ENCODE results near the gene BRPF1. TPM values are rescaled to one million over a fixed set of nuclear protein-coding genes. Genes with fewer than 3 reads are reported as not detected.

BRPF1 gene
- total RNA-seq, 2 experiments from 2014 or later = 31.5 to 31.9 TPM

DNA sequence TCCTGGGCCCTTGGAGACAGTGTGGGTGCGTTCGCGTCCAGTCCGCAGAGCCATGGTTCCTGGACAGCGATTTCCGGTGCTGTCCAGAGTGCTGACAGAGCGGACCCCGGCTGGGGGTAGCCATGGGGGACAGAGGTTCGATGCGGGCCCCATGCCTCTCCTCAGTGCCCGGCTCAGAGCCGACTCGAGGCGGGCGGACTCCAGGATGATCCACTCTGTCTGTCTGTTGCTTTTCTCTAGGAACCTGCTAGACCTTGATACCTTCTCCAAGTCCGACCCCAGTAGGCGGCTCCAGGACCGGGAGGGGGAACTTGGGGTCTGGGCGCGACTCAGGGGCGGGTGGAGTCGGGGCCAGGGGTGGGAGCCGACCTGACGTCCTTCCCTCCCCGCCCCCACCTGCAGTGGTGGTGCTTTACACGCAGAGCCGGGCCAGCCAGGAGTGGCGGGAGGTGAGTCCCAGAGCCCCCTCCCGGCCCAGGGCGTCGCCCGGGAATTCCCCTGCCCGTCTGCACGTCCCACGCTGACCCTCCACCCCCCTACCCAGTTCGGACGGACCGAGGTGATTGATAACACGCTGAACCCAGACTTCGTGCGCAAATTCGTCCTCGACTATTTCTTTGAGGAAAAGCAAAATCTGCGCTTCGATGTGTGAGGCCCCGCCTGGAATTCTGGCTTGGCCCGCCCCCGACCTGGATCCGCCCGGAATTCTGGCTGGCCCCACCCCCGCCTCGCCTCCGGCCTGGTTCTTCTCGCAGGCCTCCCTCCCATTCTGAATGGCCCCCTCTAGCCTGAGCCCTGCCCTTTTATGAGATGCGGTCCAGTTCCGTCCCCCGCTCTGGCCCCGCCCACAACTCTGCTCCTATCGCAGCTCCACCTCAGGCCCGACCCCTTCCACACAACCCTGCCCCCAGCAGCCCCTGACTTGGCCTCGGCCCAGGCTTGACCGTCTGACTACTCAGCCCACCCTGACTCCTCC lies 26.9 kb upstream of the BRPF1 start:
- no TSS peak for BruUV-seq (replicated peaks)
- H3K27ac ChIP-seq (ENCODE audit: low read depth, low read length, poor library complexity, severe bottlenecking) = no peak overlapping the region
- H3K79me2 ChIP-seq (ENCODE audit: insufficient read depth, low read depth, low read length) = no peaks in the 10 kb centered on the region
- no peak overlapping the region for H3K4me3 ChIP-seq (ENCODE audit: low read depth, low read length, poor library complexity, severe bottlenecking)
- H3K4me1 ChIP-seq (ENCODE audit: insufficient read depth, low read length, poor library complexity, severe bottlenecking) = no peaks in the 10 kb centered on the region
- intact Hi-C loops (cut with micrococcal nuclease; ENCODE audit: unreplicated experiment) = no loop called here
- H2AFZ ChIP-seq (ENCODE audit: low read length) = no peak overlapping the region
- no peak overlapping the region for H3K4me2 ChIP-seq (ENCODE audit: low read length)
- no peaks in the 10 kb centered on the region for H3K36me3 ChIP-seq (ENCODE audit: insufficient read depth, low read length)
- TF ChIP-seq, protein P1, sequence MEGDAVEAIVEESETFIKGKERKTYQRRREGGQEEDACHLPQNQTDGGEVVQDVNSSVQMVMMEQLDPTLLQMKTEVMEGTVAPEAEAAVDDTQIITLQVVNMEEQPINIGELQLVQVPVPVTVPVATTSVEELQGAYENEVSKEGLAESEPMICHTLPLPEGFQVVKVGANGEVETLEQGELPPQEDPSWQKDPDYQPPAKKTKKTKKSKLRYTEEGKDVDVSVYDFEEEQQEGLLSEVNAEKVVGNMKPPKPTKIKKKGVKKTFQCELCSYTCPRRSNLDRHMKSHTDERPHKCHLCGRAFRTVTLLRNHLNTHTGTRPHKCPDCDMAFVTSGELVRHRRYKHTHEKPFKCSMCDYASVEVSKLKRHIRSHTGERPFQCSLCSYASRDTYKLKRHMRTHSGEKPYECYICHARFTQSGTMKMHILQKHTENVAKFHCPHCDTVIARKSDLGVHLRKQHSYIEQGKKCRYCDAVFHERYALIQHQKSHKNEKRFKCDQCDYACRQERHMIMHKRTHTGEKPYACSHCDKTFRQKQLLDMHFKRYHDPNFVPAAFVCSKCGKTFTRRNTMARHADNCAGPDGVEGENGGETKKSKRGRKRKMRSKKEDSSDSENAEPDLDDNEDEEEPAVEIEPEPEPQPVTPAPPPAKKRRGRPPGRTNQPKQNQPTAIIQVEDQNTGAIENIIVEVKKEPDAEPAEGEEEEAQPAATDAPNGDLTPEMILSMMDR (conservative IDR thresholded peaks at IDR 0.05; ENCODE audit: low read length) = no peak
- no peak for TF ChIP-seq EZH2phosphoT487 (IDR thresholded peaks at IDR 0.05; ENCODE audit: borderline replicate concordance, low read depth, low read length)
- no peak for DNase-seq (ENCODE audit: low spot score)
- CTCF ChIA-PET (ENCODE audit: unreplicated experiment) = no interaction called here
- POLR2A ChIA-PET = no interaction called here
- H3K9me3 ChIP-seq (ENCODE audit: low read length) = no peaks in the 10 kb centered on the region
- no peaks in the 10 kb centered on the region for H4K20me1 ChIP-seq (ENCODE audit: insufficient read depth, low read length)
- no peaks in the 10 kb centered on the region for H3K9me2 ChIP-seq (ENCODE audit: insufficient read depth, low read length)

DNA sequence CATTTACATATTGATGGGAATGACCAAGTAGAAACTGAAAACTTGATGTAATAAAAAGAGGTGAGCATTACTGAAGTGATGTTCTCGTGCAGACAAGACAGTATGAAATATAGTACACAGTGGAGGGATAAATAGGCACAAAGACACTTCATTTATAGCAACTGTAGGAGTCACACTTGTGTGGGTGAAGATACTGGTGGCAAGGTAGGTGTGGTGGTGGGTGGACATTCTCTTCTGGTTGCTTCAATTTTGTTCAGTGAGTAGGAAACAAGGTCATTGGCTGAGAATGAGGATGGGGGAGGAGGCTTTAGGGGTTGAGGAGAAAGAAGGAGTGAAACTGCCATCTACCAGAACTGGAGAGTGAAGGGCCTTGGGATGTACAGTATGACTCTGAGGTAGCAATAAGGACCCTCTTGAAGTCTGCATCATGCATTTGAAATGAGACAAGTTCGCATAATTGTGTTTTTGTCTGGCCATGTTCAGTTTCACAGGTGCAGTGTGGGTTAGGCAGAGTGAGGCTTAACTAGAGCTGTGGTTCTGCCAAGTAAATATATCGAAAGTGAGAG lies 21.3 kb upstream of the BRPF1 start:
- no TSS peak for BruUV-seq (replicated peaks)
- Histone ChIP-seq H3K27ac (ENCODE audit: low read depth, low read length, poor library complexity, severe bottlenecking) (no peak overlapping the region), H3K4me2 (ENCODE audit: low read length) (no peak overlapping the region), H3K4me1 (ENCODE audit: insufficient read depth, low read length, poor library complexity, severe bottlenecking) (no peaks in the 10 kb centered on the region), H3K36me3 (ENCODE audit: insufficient read depth, low read length) (no peaks in the 10 kb centered on the region), H2AFZ (ENCODE audit: low read length) (no peak overlapping the region), H3K79me2 (ENCODE audit: insufficient read depth, low read depth, low read length) (no peaks in the 10 kb centered on the region), H4K20me1 (ENCODE audit: insufficient read depth, low read length) (no peaks in the 10 kb centered on the region), H3K4me3 (ENCODE audit: low read depth, low read length, poor library complexity, severe bottlenecking) (no peak overlapping the region), H3K9me3 (ENCODE audit: low read length) (no peaks in the 10 kb centered on the region), H3K9me2 (ENCODE audit: insufficient read depth, low read length) (no peaks in the 10 kb centered on the region)
- no peak for TF ChIP-seq EZH2phosphoT487 (IDR thresholded peaks at IDR 0.05; ENCODE audit: borderline replicate concordance, low read depth, low read length)
- TF ChIP-seq, protein P1 (conservative IDR thresholded peaks at IDR 0.05; ENCODE audit: low read length) = no peak
- POLR2A ChIA-PET = no interaction called here
- no peak for DNase-seq (ENCODE audit: low spot score)
- intact Hi-C loops (cut with micrococcal nuclease; ENCODE audit: unreplicated experiment) = no loop called here
- CTCF ChIA-PET (ENCODE audit: unreplicated experiment) = no interaction called here

DNA sequence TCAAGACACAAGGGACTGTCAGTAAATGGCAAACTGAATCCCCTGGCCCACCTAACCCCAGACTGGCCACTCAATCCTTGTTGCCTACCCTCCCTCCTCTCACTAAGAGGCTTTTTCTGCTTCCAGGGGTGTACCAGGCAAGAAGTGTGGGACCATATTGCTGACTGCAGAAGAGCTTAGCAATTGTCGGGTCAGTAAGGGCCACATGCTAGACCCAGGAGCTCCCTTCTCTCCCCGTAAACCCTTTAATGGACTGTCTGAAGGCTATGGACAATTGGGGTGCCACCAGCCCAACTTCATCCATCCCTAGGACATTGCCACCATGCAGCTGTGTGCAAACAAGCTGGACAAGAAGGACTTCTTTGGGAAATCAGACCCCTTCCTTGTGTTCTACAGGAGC lies 19.1 kb upstream of the BRPF1 start:
- CTCF ChIA-PET (ENCODE audit: unreplicated experiment) = interaction anchor here (1.0 kb wide), 1 partner anchor 23 kb away, joined by 3 read pairs; no protein-coding TSS in a partner anchor

More for the DNA sequence above, 19.1 kb upstream of the BRPF1 start:
- Histone ChIP-seq H3K9me3 (ENCODE audit: low read length) (no peaks in the 10 kb centered on the region), H3K4me1 (ENCODE audit: insufficient read depth, low read length, poor library complexity, severe bottlenecking) (no peaks in the 10 kb centered on the region), H3K36me3 (ENCODE audit: insufficient read depth, low read length) (no peaks in the 10 kb centered on the region), H3K9me2 (ENCODE audit: insufficient read depth, low read length) (no peaks in the 10 kb centered on the region), H4K20me1 (ENCODE audit: insufficient read depth, low read length) (no peaks in the 10 kb centered on the region), H3K4me3 (ENCODE audit: low read depth, low read length, poor library complexity, severe bottlenecking) (no peak overlapping the region), H3K79me2 (ENCODE audit: insufficient read depth, low read depth, low read length) (no peaks in the 10 kb centered on the region), H3K27ac (ENCODE audit: low read depth, low read length, poor library complexity, severe bottlenecking) (no peak overlapping the region), H3K4me2 (ENCODE audit: low read length) (no peak overlapping the region), H2AFZ (ENCODE audit: low read length) (no peak overlapping the region)
- no TSS peak for BruUV-seq (replicated peaks)
- no peak for TF ChIP-seq EZH2phosphoT487 (IDR thresholded peaks at IDR 0.05; ENCODE audit: borderline replicate concordance, low read depth, low read length)
- TF ChIP-seq, protein P1 (conservative IDR thresholded peaks at IDR 0.05; ENCODE audit: low read length) = no peak
- intact Hi-C loops (cut with micrococcal nuclease; ENCODE audit: unreplicated experiment) = no loop called here
- no peak for DNase-seq (ENCODE audit: low spot score)
- POLR2A ChIA-PET = no interaction called here
